ENCODE measurements around the gene RNF31. TPM values are rescaled to one million over a fixed set of nuclear protein-coding genes. Genes with fewer than 3 reads are reported as not detected.

RNF31 gene
- total RNA-seq, 2 donors from 2014 or later = 73.8 to 76.9 TPM

- no peak within 1 kb of the TSS for H3K4me3 ChIP-seq
- H3K27me3 ChIP-seq (replicated peaks; ENCODE audit: insufficient read depth) = no peaks in the 10 kb centered on the region
- DNase-seq (ENCODE audit: low spot score) = no peak
- H3K36me3 ChIP-seq = no peaks in the 10 kb centered on the region
- no peaks in the 10 kb centered on the region for H3K9me3 ChIP-seq
- intact Hi-C loops (cut with DNase I) = no loop called here
- no peak within 1 kb of the TSS for H3K27ac ChIP-seq
- no peaks in the 10 kb centered on the region for H3K4me1 ChIP-seq (replicated peaks)
- 89% methylated on average over 5 of the region's 5 CpGs for WGBS
- TF ChIP-seq POLR2A (IDR thresholded peaks at IDR 0.05) (no peak), POLR2AphosphoS5 (IDR thresholded peaks at IDR 0.05) (no peak), CTCF (IDR thresholded peaks at IDR 0.05) (no peak)
These were observed 16.9 kb upstream of the RNF31 start, which contains the start of gene FITM1 for GRCh38 chr14:24130380-24130716. Gene FITM1 (plus strand): TSS chr14:24130659. CDS start chr14:24131564, 905 bp downstream.

- 59% methylated on average over 7 of the region's 7 CpGs for WGBS
- Histone ChIP-seq H3K27ac (no peak overlapping the region), H3K36me3 (no peaks in the 10 kb centered on the region), H3K4me3 (no peak overlapping the region), H3K4me1 (replicated peaks) (no peaks in the 10 kb centered on the region), H3K9me3 (no peaks in the 10 kb centered on the region), H3K27me3 (replicated peaks; ENCODE audit: insufficient read depth) (no peaks in the 10 kb centered on the region)
- intact Hi-C loops (cut with DNase I) = no loop called here
- no peak for DNase-seq (ENCODE audit: low spot score)
- TF ChIP-seq CTCF (IDR thresholded peaks at IDR 0.05) (no peak), POLR2AphosphoS5 (IDR thresholded peaks at IDR 0.05) (no peak), POLR2A (IDR thresholded peaks at IDR 0.05) (no peak)
These were observed 16.4 kb upstream of the RNF31 start for GRCh38 chr14:24130717-24131548.

- no peak overlapping the region for H3K4me3 ChIP-seq
- no peak overlapping the region for H3K27ac ChIP-seq
- no peaks in the 10 kb centered on the region for H3K4me1 ChIP-seq (replicated peaks)
- no peak for DNase-seq (ENCODE audit: low spot score)
- intact Hi-C loops (cut with DNase I) = no loop called here
- H3K9me3 ChIP-seq = no peaks in the 10 kb centered on the region
- WGBS = 81% methylated on average over 15 of the region's 15 CpGs
- H3K36me3 ChIP-seq = no peaks in the 10 kb centered on the region
- no peaks in the 10 kb centered on the region for H3K27me3 ChIP-seq (replicated peaks; ENCODE audit: insufficient read depth)
- TF ChIP-seq POLR2AphosphoS5 (IDR thresholded peaks at IDR 0.05) (no peak), POLR2A (IDR thresholded peaks at IDR 0.05) (no peak), CTCF (IDR thresholded peaks at IDR 0.05) (no peak)
These were observed 15.7 kb upstream of the RNF31 start for GRCh38 chr14:24131549-24131966.

GRCh38 chr14:24132061-24132685 lies 15.1 kb upstream of the RNF31 start:
- WGBS = 45% methylated on average over 21 of the region's 24 CpGs
- Histone ChIP-seq H3K4me1 (replicated peaks) (peaks cover 2% of the 10 kb centered on the region), H3K4me3 (no peak overlapping the region), H3K27ac (peak overlapping the region in 1 of 2 donors; percentile 13), H3K9me3 (no peaks in the 10 kb centered on the region), H3K27me3 (replicated peaks; ENCODE audit: insufficient read depth) (no peaks in the 10 kb centered on the region), H3K36me3 (no peaks in the 10 kb centered on the region)
- TF ChIP-seq POLR2A (IDR thresholded peaks at IDR 0.05) (no peak), CTCF (IDR thresholded peaks at IDR 0.05) (no peak), POLR2AphosphoS5 (IDR thresholded peaks at IDR 0.05) (no peak)
- no peak for DNase-seq (ENCODE audit: low spot score)
- intact Hi-C loops (cut with DNase I) = no loop called here
